Sigmoid colon (tissue), 4 donors: ENCODE data around the gene UST.

Experiments used
- EP300 ChIP-seq, 4 donors: sonication (generic); formaldehyde crosslinking; IDR thresholded peaks; one replicate each; pipeline ENCODE4 v1.6.1; 2017; ENCODE audit warnings: antibody characterized with exemption in 4 of 4
- POLR2A ChIP-seq, 2 donors: fragments of 450-650 bp; IDR thresholded peaks; one replicate each; pipeline ENCODE4 v1.6.1; 2016; ENCODE audit warnings: antibody characterized with exemption in 2 of 2, mild to moderate bottlenecking in 2 of 2, moderate library complexity in 2 of 2
- POLR2AphosphoS5 ChIP-seq, 4 donors: sonication (generic); formaldehyde crosslinking; IDR thresholded peaks; one replicate each; pipeline ENCODE4 v1.6.1; 2017; ENCODE audit warnings: antibody characterized with exemption in 4 of 4
- TF ChIP-seq, protein P1 (sequence below), 4 experiments: fragments of 450-650 bp in 3 of 4; fragments of 200-600 bp in 1 of 4; IDR thresholded peaks; one replicate each; pipeline ENCODE4 v1.5.1; 2016 to 2019; ENCODE audit warnings: antibody characterized with exemption in 4 of 4, mild to moderate bottlenecking in 3 of 4, moderate library complexity in 2 of 4

DNA sequence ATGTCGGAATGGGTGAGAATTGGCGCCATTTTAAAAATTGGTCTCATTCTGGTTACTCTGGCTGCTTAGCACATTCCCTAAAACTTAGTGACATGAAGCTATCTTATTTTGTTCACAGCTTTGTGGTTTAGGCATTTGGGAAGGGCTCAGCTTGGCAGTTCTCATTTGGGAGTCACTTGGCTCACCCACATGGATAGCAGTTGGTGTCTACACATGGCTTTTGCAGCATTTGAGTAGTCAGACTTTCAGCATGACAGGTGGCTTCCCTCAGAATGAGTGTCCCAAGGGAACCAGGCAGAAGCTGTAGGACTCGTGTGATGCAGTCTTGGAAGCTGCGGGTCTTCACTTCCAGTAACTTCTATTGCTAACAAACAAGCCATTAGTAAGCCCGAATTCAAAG lies 64.6 kb downstream of the UST start:
- TF ChIP-seq, protein P1, sequence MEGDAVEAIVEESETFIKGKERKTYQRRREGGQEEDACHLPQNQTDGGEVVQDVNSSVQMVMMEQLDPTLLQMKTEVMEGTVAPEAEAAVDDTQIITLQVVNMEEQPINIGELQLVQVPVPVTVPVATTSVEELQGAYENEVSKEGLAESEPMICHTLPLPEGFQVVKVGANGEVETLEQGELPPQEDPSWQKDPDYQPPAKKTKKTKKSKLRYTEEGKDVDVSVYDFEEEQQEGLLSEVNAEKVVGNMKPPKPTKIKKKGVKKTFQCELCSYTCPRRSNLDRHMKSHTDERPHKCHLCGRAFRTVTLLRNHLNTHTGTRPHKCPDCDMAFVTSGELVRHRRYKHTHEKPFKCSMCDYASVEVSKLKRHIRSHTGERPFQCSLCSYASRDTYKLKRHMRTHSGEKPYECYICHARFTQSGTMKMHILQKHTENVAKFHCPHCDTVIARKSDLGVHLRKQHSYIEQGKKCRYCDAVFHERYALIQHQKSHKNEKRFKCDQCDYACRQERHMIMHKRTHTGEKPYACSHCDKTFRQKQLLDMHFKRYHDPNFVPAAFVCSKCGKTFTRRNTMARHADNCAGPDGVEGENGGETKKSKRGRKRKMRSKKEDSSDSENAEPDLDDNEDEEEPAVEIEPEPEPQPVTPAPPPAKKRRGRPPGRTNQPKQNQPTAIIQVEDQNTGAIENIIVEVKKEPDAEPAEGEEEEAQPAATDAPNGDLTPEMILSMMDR (IDR thresholded peaks at IDR 0.05) = no peak
- TF ChIP-seq POLR2A (IDR thresholded peaks at IDR 0.05) = no peak
- no peak for TF ChIP-seq EP300 (IDR thresholded peaks at IDR 0.05)
- TF ChIP-seq POLR2AphosphoS5 (IDR thresholded peaks at IDR 0.05) = no peak
